KBM-7 (cell line): ENCODE results near the gene DHX34.

Experiments used
- DNase-seq: peaks from one replicate; pipeline ENCODE4 v3.0.0-alpha.2; 2015
- in situ Hi-C: fragments of 300-500 bp; cut with MboI; formaldehyde crosslinking; loops from 2 replicates; pipeline ENCODE4 v1.14.3; 2020; ENCODE audit warnings: low sequenced_read_pairs, low pct_unique_long_range_greater_than_20kb, mixed read lengths

The DHX34 gene

GRCh38 chr19:47427241-47428176, 78.4 kb downstream of the DHX34 start:
- in situ Hi-C loops: no loop called here
- peak; percentile 85 for DNase-seq

GRCh38 chr19:47428177-47428894, 79.2 kb downstream of the DHX34 start:
- in situ Hi-C loops: no loop called here

GRCh38 chr19:47429140-47429793, 80.2 kb downstream of the DHX34 start:
- in situ Hi-C loops: no loop called here

More at GRCh38 chr19:47428177-47428894, 79.2 kb downstream of the DHX34 start:
- DNase-seq: peak; percentile 92

GRCh38 chr19:47430041-47430802, 81.1 kb downstream of the DHX34 start:
- in situ Hi-C loops: loop anchor here (10.0 kb wide), 1 partner anchor 265 kb away; no protein-coding TSS in a partner anchor
- no peak for DNase-seq

More at GRCh38 chr19:47429140-47429793, 80.2 kb downstream of the DHX34 start:
- no peak for DNase-seq

DNA sequence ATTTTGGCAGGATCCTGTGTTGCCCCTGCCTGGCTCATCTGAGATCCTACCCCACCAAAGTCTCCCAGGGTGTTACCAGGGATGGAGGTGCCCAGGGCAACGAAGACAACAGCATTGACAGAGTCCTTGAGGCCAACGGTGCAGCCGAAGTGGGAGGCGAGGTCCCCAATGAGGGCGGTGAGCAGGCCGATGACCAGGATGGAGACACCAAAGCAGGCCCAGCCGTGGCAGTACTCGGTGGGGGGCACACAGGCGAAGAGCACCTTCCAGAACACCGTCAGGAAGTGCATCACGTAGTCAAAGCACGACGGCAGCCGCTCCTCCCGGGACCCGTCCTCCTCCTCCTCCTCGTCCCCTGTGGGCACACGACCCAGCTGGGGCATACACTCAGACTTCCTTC, 83.0 kb downstream of the DHX34 start:
- no peak for DNase-seq
- in situ Hi-C loops: loop anchor here (10.0 kb wide), 1 partner anchor 263 kb away; no protein-coding TSS in a partner anchor
